OCI-LY1 (cell line): ENCODE data around the gene CAV1.

ENCODE experiments used
- H2AFZ ChIP-seq: fragments of 200-600 bp; sonication (generic), shearing (Covaris generic); 2 replicates; pipeline ENCODE4 v1.6.0; 2014; ENCODE audit warnings: antibody characterized with exemption, mild to moderate bottlenecking, low read length
- H3F3A ChIP-seq: fragments of 200-600 bp; sonication (generic), shearing (Covaris generic); 2 replicates; pipeline ENCODE4 v1.6.0; 2014; ENCODE audit warnings: mild to moderate bottlenecking, antibody characterized with exemption, low read length, moderate library complexity; ENCODE audit not compliant: insufficient read depth
- H3K27ac ChIP-seq: fragments of 200-600 bp; sonication (generic); 2 replicates; pipeline ENCODE4 v1.5.1; 2014; ENCODE audit warnings: low read length, mixed run types, mild to moderate bottlenecking, low read depth; ENCODE audit not compliant: poor library complexity, severe bottlenecking
- H3K27me3 ChIP-seq: fragments of 200-600 bp; sonication (generic); 2 replicates; pipeline ENCODE4 v1.6.0; 2014; ENCODE audit warnings: antibody characterized with exemption, mild to moderate bottlenecking, low read length, moderate library complexity; ENCODE audit not compliant: insufficient read depth
- H3K36me3 ChIP-seq: fragments of 200-600 bp; sonication (generic); 2 replicates; pipeline ENCODE4 v1.6.1; 2014; ENCODE audit warnings: mild to moderate bottlenecking, antibody characterized with exemption, low read length, moderate library complexity, mixed read lengths; ENCODE audit not compliant: insufficient read depth
- H3K4me1 ChIP-seq: fragments of 200-600 bp; sonication (generic); 2 replicates; pipeline ENCODE4 v1.5.1; 2014; ENCODE audit warnings: mild to moderate bottlenecking, low read length, moderate library complexity; ENCODE audit not compliant: insufficient read depth, severe bottlenecking
- H3K4me2 ChIP-seq: fragments of 200-600 bp; sonication (generic), shearing (Covaris generic); 2 replicates; pipeline ENCODE4 v1.6.1; 2014; ENCODE audit warnings: low read length
- H3K4me3 ChIP-seq: fragments of 200-600 bp; sonication (generic); 2 replicates; pipeline ENCODE4 v1.5.1; 2014; ENCODE audit warnings: low read length, low read depth, mild to moderate bottlenecking, mixed read lengths; ENCODE audit not compliant: poor library complexity, severe bottlenecking
- H3K79me2 ChIP-seq: fragments of 200-600 bp; shearing (Covaris generic); 2 replicates; pipeline ENCODE4 v1.6.1; 2016; ENCODE audit warnings: mixed run types, low read length, mixed read lengths; ENCODE audit not compliant: insufficient read depth
- H3K9ac ChIP-seq: fragments of 200-600 bp; sonication (generic), shearing (Covaris generic); 2 replicates; pipeline ENCODE4 v1.6.1; 2014; ENCODE audit warnings: mild to moderate bottlenecking, low read length, mixed read lengths
- H3K9me2 ChIP-seq: fragments of 200-600 bp; sonication (generic), shearing (Covaris generic); 2 replicates; pipeline ENCODE4 v1.6.1; 2014; ENCODE audit warnings: low read depth, mild to moderate bottlenecking, low read length, mixed read lengths
- H3K9me3 ChIP-seq: fragments of 200-600 bp; shearing (Covaris generic); 2 replicates; pipeline ENCODE4 v1.6.1; 2014; ENCODE audit warnings: low read length, mixed read lengths
- H4K20me1 ChIP-seq: fragments of 200-600 bp; sonication (generic), shearing (Covaris generic); 2 replicates; pipeline ENCODE4 v1.6.0; 2016; ENCODE audit warnings: mild to moderate bottlenecking, low read length; ENCODE audit not compliant: insufficient read depth
- CTCF ChIP-seq: fragments of 200-600 bp; sonication (generic), shearing (Covaris generic); IDR thresholded peaks from 2 replicates; pipeline ENCODE4 v1.5.1; 2017; ENCODE audit warnings: mild to moderate bottlenecking, antibody characterized with exemption, low read length, moderate library complexity, mixed read lengths
- EZH2 ChIP-seq: fragments of 200-600 bp; sonication (generic), shearing (Covaris generic); IDR thresholded peaks from 2 replicates; pipeline ENCODE4 v1.8.0; 2017; ENCODE audit warnings: borderline replicate concordance, mixed run types, mild to moderate bottlenecking, antibody characterized with exemption, low read length, moderate library complexity, mixed read lengths

CAV1 gene

GRCh38 chr7:116552602-116553001 lies 27.8 kb downstream of the CAV1 start:
- H3K9ac ChIP-seq: no peak overlapping the region
- H3K4me3 ChIP-seq: no peak overlapping the region
- H3K9me2 ChIP-seq: no peaks in the 10 kb centered on the region
- no peaks in the 10 kb centered on the region for H3K9me3 ChIP-seq
- TF ChIP-seq EZH2 (no peak), CTCF (no peak)
- H3K79me2 ChIP-seq: no peaks in the 10 kb centered on the region
- no peaks in the 10 kb centered on the region for H3K27me3 ChIP-seq
- no peaks in the 10 kb centered on the region for H3K36me3 ChIP-seq
- H2AFZ ChIP-seq: no peak overlapping the region
- no peak overlapping the region for H3K4me2 ChIP-seq
- H3K4me1 ChIP-seq: no peaks in the 10 kb centered on the region
- H4K20me1 ChIP-seq: no peaks in the 10 kb centered on the region
- H3F3A ChIP-seq: no peaks in the 10 kb centered on the region
- no peak overlapping the region for H3K27ac ChIP-seq

GRCh38 chr7:116553168-116553964 lies 28.5 kb downstream of the CAV1 start:
- Histone ChIP-seq H3K4me2 (no peak overlapping the region), H3K36me3 (no peaks in the 10 kb centered on the region), H3K27ac (no peak overlapping the region)

GRCh38 chr7:116554436-116554835 lies 29.6 kb downstream of the CAV1 start:
- no peaks in the 10 kb centered on the region for H3K9me2 ChIP-seq
- no peaks in the 10 kb centered on the region for H3K9me3 ChIP-seq
- H3K27me3 ChIP-seq: no peaks in the 10 kb centered on the region
- H3K4me2 ChIP-seq: no peak overlapping the region
- no peak overlapping the region for H2AFZ ChIP-seq
- no peak overlapping the region for H3K9ac ChIP-seq
- no peaks in the 10 kb centered on the region for H3K4me1 ChIP-seq
- no peaks in the 10 kb centered on the region for H4K20me1 ChIP-seq
- TF ChIP-seq CTCF: no peak
- TF ChIP-seq EZH2: no peak
- H3K4me3 ChIP-seq: no peak overlapping the region
- H3F3A ChIP-seq: no peaks in the 10 kb centered on the region
- H3K27ac ChIP-seq: no peak overlapping the region
- no peaks in the 10 kb centered on the region for H3K79me2 ChIP-seq
- no peaks in the 10 kb centered on the region for H3K36me3 ChIP-seq

More at GRCh38 chr7:116553168-116553964, 28.5 kb downstream of the CAV1 start:
- no peaks in the 10 kb centered on the region for H3K27me3 ChIP-seq
- no peaks in the 10 kb centered on the region for H3K79me2 ChIP-seq
- H3K9me3 ChIP-seq: no peaks in the 10 kb centered on the region
- no peaks in the 10 kb centered on the region for H3F3A ChIP-seq
- no peaks in the 10 kb centered on the region for H3K9me2 ChIP-seq
- H3K4me1 ChIP-seq: no peaks in the 10 kb centered on the region
- H3K4me3 ChIP-seq: no peak overlapping the region
- no peak overlapping the region for H3K9ac ChIP-seq
- TF ChIP-seq CTCF (no peak), EZH2 (no peak)
- H4K20me1 ChIP-seq: no peaks in the 10 kb centered on the region
- no peak overlapping the region for H2AFZ ChIP-seq
